Kidney (tissue), 14 donors: Measurements from ENCODE around the gene CLCN3. TPM values are rescaled to one million over a fixed set of nuclear protein-coding genes. Genes with fewer than 3 reads are reported as not detected.
A peak's percentile ranks its signal among the peaks of the same experiment; 100 is the strongest.

Experiments
- DNase-seq, 5 donors: peaks; one replicate each; pipeline ENCODE4 v3.0.0-alpha.2; 2013 to 2020
- FAIRE-seq: peaks from 2 replicates; lab custom pipeline; 2012; peaks lifted over from hg19 to GRCh38; lab: Jason Lieb, UNC
- H3K27ac ChIP-seq, 2 donors: one replicate each; pipeline ENCODE4 v1.7.0; 2013; ENCODE audit warnings: low read depth in 2 of 2, low read length in 2 of 2, inconsistent platforms in 1 of 2
- H3K27me3 ChIP-seq: one replicate; pipeline ENCODE4 v1.7.1; 2013; ENCODE audit warnings: low read length, inconsistent platforms; ENCODE audit not compliant: control insufficient read depth, insufficient read depth
- H3K36me3 ChIP-seq, 3 donors: one replicate each; pipeline versions ENCODE4 v1.7.0 to v1.7.1; 2013; ENCODE audit warnings: low read length in 3 of 3, control low read depth in 1 of 3, inconsistent platforms in 1 of 3; ENCODE audit not compliant: insufficient read depth in 3 of 3, control insufficient read depth in 2 of 3
- H3K4me1 ChIP-seq, 3 donors: one replicate each; pipeline versions ENCODE4 v1.7.0 to v1.7.1; 2013; ENCODE audit warnings: low read length in 3 of 3, inconsistent platforms in 1 of 3, low read depth in 1 of 3; ENCODE audit not compliant: control insufficient read depth in 2 of 3, insufficient read depth in 2 of 3
- H3K4me3 ChIP-seq, 3 donors: one replicate each; pipeline versions ENCODE4 v1.7.0 to v1.8.1; 2013; ENCODE audit warnings: low read length in 3 of 3, control low read depth in 1 of 3, inconsistent platforms in 1 of 3
- H3K9ac ChIP-seq, 3 donors: one replicate each; pipeline versions ENCODE4 v1.7.0 to v1.7.1; 2013; ENCODE audit warnings: low read length in 3 of 3, control low read depth in 1 of 3, inconsistent platforms in 1 of 3
- H3K9me3 ChIP-seq, 3 donors: one replicate each; pipeline versions ENCODE4 v1.7.0 to v1.7.1; 2013; ENCODE audit warnings: low read length in 3 of 3, control low read depth in 1 of 3, inconsistent platforms in 1 of 3; ENCODE audit not compliant: control insufficient read depth in 2 of 3, insufficient read depth in 1 of 3
- CTCF ChIP-seq: IDR thresholded peaks from 3 replicates; pipeline ENCODE4 v1.5.1; 2012; ENCODE audit warnings: mild to moderate bottlenecking, moderate library complexity, borderline replicate concordance; ENCODE audit not compliant: insufficient read depth; ENCODE audit errors: extremely low read depth
- intact Hi-C: fragments of 100-400 bp; cut with DNase I; formaldehyde crosslinking; loops from one replicate; pipeline ENCODE4 v1.11.1; 2022
- polyA plus RNA-seq: library from polyadenylated mRNA; stranded (reverse); fragments of 350-450 nt; fragmentation: Illumina TruSeq; extraction: RNeasy Lipid Tissue Mini Kit (QIAGEN cat#74804); gene quantifications from one replicate; pipeline ENCODE4 v1.2.3, GENCODE V29; 2014; ENCODE audit warnings: low read depth, low replicate concordance; ENCODE audit not compliant: insufficient read depth
- total RNA-seq: library from RNA; stranded (reverse); fragmentation: NEBNext Ultra II Directional; extraction: Animal tissue kit (Norgen Biotek cat#: 25700); gene quantifications from one replicate; pipeline ENCODE4 v1.2.1, GENCODE V29; 2021
- donor health status: control.
- donor health status: control.
- donor health status: control.
- donor health status: control.
- donor health status: control.
- donor health status: DM: yes; HTN: yes; CAD: no.
- donor health status: Normal renal cell carcinoma (clear cell type).

Gene CLCN3
- total and polyA plus RNA-seq, 2 donors from 2014 or later: 16.6 to 70.2 TPM

DNA sequence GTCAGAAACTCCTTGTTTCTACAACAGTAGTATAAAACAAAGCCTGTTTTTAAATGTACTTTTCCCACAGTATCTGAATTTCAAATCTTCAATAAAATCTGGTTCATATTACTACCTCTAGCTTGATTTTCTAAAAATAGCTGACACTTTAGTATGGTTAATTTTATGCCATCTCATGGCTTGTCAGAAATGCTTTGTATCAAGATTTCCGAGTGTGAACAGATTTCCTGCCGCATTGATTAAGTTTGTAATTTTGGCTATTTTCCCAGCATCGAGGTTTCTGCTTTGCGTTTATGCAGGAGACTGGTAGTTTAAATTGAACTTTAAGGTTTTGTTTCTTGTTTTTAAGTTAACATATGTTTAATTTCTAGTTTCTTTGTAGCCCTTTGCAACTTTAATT lies 44.2 kb downstream of the CLCN3 start:
- H3K27me3 ChIP-seq: no peaks in the 10 kb centered on the region
- H3K4me1 ChIP-seq: peaks cover 0 to 9% (median 6%) of the 10 kb centered on the region in 3 donors
- no peak overlapping the region for H3K9ac ChIP-seq
- FAIRE-seq (no peak), DNase-seq (peak in 2 of 5 donors; percentile 7 to 10)
- H3K27ac ChIP-seq: no peak overlapping the region
- intact Hi-C loops: no loop called here
- H3K36me3 ChIP-seq: no peaks in the 10 kb centered on the region
- TF ChIP-seq CTCF: no peak
- no peaks in the 10 kb centered on the region for H3K9me3 ChIP-seq
- no peak overlapping the region for H3K4me3 ChIP-seq

GRCh38 chr4:169665046-169665737 lies 44.8 kb downstream of the CLCN3 start:
- no peak overlapping the region for H3K27ac ChIP-seq
- TF ChIP-seq CTCF: no peak
- intact Hi-C loops: no loop called here
- no peaks in the 10 kb centered on the region for H3K27me3 ChIP-seq
- H3K36me3 ChIP-seq: no peaks in the 10 kb centered on the region
- H3K9me3 ChIP-seq: no peaks in the 10 kb centered on the region
- DNase-seq: no peak
- no peak overlapping the region for H3K4me3 ChIP-seq
- no peak overlapping the region for H3K9ac ChIP-seq
- FAIRE-seq: no peak
- peaks cover 0 to 5% (median 3%) of the 10 kb centered on the region in 3 donors for H3K4me1 ChIP-seq

GRCh38 chr4:169668069-169668721 lies 47.8 kb downstream of the CLCN3 start:
- Histone ChIP-seq H3K4me1 (peaks cover 0 to 5% (median 0%) of the 10 kb centered on the region in 3 donors), H3K27ac (peak overlapping the region in 1 of 2 donors; percentile 32), H3K4me3 (no peak overlapping the region), H3K27me3 (no peaks in the 10 kb centered on the region), H3K9me3 (no peaks in the 10 kb centered on the region), H3K9ac (no peak overlapping the region), H3K36me3 (no peaks in the 10 kb centered on the region)
- FAIRE-seq (peak; percentile 86), DNase-seq (peak in 2 of 5 donors; percentile 26 to 44)
- intact Hi-C loops: no loop called here
- TF ChIP-seq CTCF: no peak
